Activated naive CD8-positive, alpha-beta T cell treated with anti-CD3 and anti-CD28 coated beads for 36 hours (primary cell): ENCODE measurements around the gene UHRF1. TPM values are rescaled to one million over a fixed set of nuclear protein-coding genes. Genes with fewer than 3 reads are reported as not detected.

ENCODE experiments used
- DNase-seq: peaks from one replicate; pipeline ENCODE4 v3.0.0; 2021
- H3K27ac Mint-ChIP-seq: one replicate; pipeline ENCODE4 v1.8.0; 2022; ENCODE audit warnings: mild to moderate bottlenecking, moderate library complexity, mixed read lengths
- H3K27me3 Mint-ChIP-seq: one replicate; pipeline ENCODE4 v1.8.0; 2022; ENCODE audit warnings: mild to moderate bottlenecking, mixed read lengths
- H3K36me3 Mint-ChIP-seq: one replicate; pipeline ENCODE4 v1.8.0; 2021; ENCODE audit warnings: mild to moderate bottlenecking, mixed read lengths
- H3K4me1 Mint-ChIP-seq: one replicate; pipeline ENCODE4 v1.8.0; 2021; ENCODE audit warnings: mixed read lengths
- H3K4me3 Mint-ChIP-seq: one replicate; pipeline ENCODE4 v1.8.0; 2022; ENCODE audit warnings: mild to moderate bottlenecking, moderate library complexity, mixed read lengths
- H3K9me3 Mint-ChIP-seq: one replicate; pipeline ENCODE4 v1.8.0; 2022; ENCODE audit warnings: mixed read lengths
- total RNA-seq, 2 experiments: library from RNA; stranded (reverse); gene quantifications; one replicate each; pipeline ENCODE4 v1.2.3, GENCODE V29; 2021

Gene UHRF1
- total RNA-seq, 2 experiments from 2014 or later = 244 to 245 TPM

DNA sequence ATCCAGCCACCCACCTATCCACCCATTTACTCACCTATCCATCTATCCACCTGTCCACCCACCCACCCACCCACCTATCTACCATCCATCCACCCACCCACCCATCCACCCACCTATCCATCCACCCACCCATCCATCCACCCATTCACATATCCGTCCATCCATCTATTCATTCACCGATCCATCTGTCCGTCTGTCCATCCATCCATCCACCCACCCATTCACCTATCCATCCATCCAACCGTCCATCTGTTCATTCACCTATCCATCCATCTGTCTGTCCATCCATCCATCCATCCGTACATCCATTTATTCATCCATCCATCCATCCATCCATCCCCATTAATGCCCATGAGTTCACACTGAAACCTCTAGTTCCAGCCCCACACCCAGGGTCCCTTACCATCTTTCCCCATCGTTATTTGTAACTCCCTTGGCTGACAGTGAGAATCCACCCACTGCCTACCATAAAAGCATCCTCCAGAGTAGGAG, 90.9 kb downstream of the UHRF1 start:
- Mint-ChIP-seq H3K4me1 (peaks cover 3% of the 10 kb centered on the region), H3K27ac (no peak overlapping the region), H3K4me3 (no peak overlapping the region), H3K27me3 (no peaks in the 10 kb centered on the region), H3K9me3 (no peaks in the 10 kb centered on the region), H3K36me3 (no peaks in the 10 kb centered on the region)
- no peak for DNase-seq

DNA sequence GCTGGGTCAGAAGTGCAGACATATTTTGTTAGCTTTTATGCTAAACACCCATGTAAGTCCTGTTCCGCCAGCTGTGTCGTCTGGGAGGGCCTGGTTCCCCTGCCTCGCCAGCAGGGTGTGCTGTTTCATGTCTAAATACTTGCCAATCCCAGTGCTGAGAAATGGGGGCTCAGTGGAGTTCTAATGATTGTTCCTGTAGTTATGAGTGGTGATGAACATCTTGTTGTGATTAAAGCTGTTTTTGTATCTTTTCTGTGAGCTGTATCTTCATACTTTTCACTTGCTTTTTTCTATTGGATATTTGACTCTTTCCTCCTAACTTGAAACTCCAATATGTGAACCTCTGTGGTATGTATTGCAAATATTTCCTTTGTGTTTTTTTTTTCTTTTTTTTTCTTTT, 92.3 kb downstream of the UHRF1 start:
- Mint-ChIP-seq H3K27ac (no peak overlapping the region), H3K27me3 (no peaks in the 10 kb centered on the region), H3K4me1 (peaks cover 3% of the 10 kb centered on the region), H3K4me3 (no peak overlapping the region), H3K36me3 (no peaks in the 10 kb centered on the region), H3K9me3 (no peaks in the 10 kb centered on the region)
- DNase-seq = peak; percentile 40

GRCh38 chr19:5002143-5002542, 92.8 kb downstream of the UHRF1 start:
- Mint-ChIP-seq H3K27ac (no peak overlapping the region), H3K4me1 (peaks cover 3% of the 10 kb centered on the region), H3K4me3 (no peak overlapping the region), H3K27me3 (no peaks in the 10 kb centered on the region), H3K36me3 (peaks cover 2% of the 10 kb centered on the region), H3K9me3 (peaks cover 2% of the 10 kb centered on the region)
- no peak for DNase-seq

GRCh38 chr19:5003781-5004180, 94.5 kb downstream of the UHRF1 start:
- no peak for DNase-seq
- Mint-ChIP-seq H3K9me3 (peaks cover 8% of the 10 kb centered on the region), H3K4me3 (no peak overlapping the region), H3K27ac (no peak overlapping the region), H3K4me1 (peaks cover 5% of the 10 kb centered on the region), H3K36me3 (peaks cover 12% of the 10 kb centered on the region), H3K27me3 (no peaks in the 10 kb centered on the region)

DNA sequence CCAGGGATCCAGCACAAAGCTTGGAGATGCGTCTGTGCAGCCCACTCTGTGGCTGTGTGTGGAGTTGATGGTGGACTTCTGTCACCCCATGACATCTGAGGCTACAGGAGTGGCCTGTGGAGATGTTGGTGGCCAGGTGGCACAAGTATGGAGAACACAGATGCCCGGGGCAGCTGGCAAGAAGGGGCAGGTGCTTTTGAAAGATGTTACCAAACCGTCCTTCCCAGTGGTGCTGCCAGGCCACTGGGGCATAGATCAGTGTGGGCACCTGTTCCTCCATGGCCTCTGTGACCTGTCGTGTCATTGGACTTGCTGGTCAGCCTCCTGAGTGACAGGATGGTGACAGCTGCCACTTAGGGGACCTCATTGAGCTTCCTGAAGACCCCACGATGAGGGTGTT, 95.8 kb downstream of the UHRF1 start:
- DNase-seq = no peak
- peaks cover 5% of the 10 kb centered on the region for H3K4me1 Mint-ChIP-seq
- H3K9me3 Mint-ChIP-seq = peaks cover 8% of the 10 kb centered on the region
- no peak overlapping the region for H3K27ac Mint-ChIP-seq
- no peaks in the 10 kb centered on the region for H3K27me3 Mint-ChIP-seq
- no peak overlapping the region for H3K4me3 Mint-ChIP-seq
- peaks cover 12% of the 10 kb centered on the region for H3K36me3 Mint-ChIP-seq

- no peaks in the 10 kb centered on the region for H3K27me3 Mint-ChIP-seq
- peaks cover 8% of the 10 kb centered on the region for H3K9me3 Mint-ChIP-seq
- no peak overlapping the region for H3K4me3 Mint-ChIP-seq
- no peak overlapping the region for H3K27ac Mint-ChIP-seq
- no peak for DNase-seq
- peaks cover 12% of the 10 kb centered on the region for H3K36me3 Mint-ChIP-seq
- peaks cover 5% of the 10 kb centered on the region for H3K4me1 Mint-ChIP-seq
These were observed 96.9 kb downstream of the UHRF1 start for GRCh38 chr19:5006201-5006600.

DNA sequence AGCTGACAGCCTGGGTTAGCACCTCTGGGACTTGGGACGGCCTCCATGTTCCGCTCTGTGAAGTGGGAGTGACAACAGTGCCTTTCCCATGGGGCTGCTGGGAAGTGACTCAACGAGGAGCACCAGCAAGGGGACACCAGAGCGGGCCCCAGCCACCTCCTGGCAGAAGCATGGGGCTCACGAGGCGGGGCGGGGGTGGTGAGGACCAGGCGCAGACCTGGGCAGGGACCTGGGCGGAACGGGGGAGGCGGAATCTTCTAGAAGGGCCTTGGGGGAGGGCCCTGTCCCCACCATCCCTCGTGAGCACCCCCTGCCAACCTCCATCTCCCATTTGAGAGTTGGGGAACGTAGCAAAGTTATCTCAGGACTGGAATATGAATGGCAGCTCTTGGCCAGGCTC, 97.5 kb downstream of the UHRF1 start:
- Mint-ChIP-seq H3K9me3 (peaks cover 8% of the 10 kb centered on the region), H3K27me3 (no peaks in the 10 kb centered on the region), H3K36me3 (peaks cover 12% of the 10 kb centered on the region), H3K4me1 (peaks cover 5% of the 10 kb centered on the region), H3K4me3 (no peak overlapping the region), H3K27ac (no peak overlapping the region)
- no peak for DNase-seq

Other genes starting within 250 kb of the UHRF1 start
- gene MYDGF, start 239.2 kb upstream of the UHRF1 start, total RNA-seq = 10 to 100 TPM; 59.2 to 65.8 TPM
- gene DPP9, start 185.7 kb upstream of the UHRF1 start, total RNA-seq = 10 to 100 TPM; 71.7 to 72.3 TPM
- gene FEM1A, start 117.8 kb upstream of the UHRF1 start, total RNA-seq = 10 to 100 TPM; 21.8 to 22.5 TPM
- gene TICAM1, start 77.8 kb upstream of the UHRF1 start, total RNA-seq = 10 to 100 TPM; 18.4 to 19.5 TPM
- 10 to 100 TPM; 14.6 to 14.7 TPM for gene PLIN3, start 41.8 kb upstream of the UHRF1 start, total RNA-seq
- gene ARRDC5, start 6.6 kb upstream of the UHRF1 start, total RNA-seq = under 1 TPM in 1 of 2 experiments, not detected in 1; 0.12 TPM
- gene KDM4B, start 59.6 kb downstream of the UHRF1 start, total RNA-seq = 10 to 100 TPM; 29.4 to 31.3 TPM